Heart right ventricle (tissue), 16 donors: Measurements from ENCODE around the gene CYP1A1. TPM values are rescaled to one million over a fixed set of nuclear protein-coding genes. Genes with fewer than 3 reads are reported as not detected.

Source experiments
- ATAC-seq, 8 donors: fragments of 200-7000 bp; cut with Tn5 transposase; one replicate each; pipeline ENCODE4 v1.9.1; 2020; ENCODE audit warnings: mild to moderate bottlenecking in 8 of 8, moderate library complexity in 8 of 8, moderate number of reproducible peaks in 1 of 8
- DNase-seq, 2 donors: peaks; one replicate each; pipeline ENCODE4 v3.0.0-alpha.2; 2020
- H3K27ac ChIP-seq, 10 donors: fragments of 200-600 bp; sonication (generic) in 2 of 10; one replicate each; pipeline versions ENCODE4 v1.5.0 to v1.8.0; 2020 to 2022; ENCODE audit warnings: mild to moderate bottlenecking in 3 of 10
- H3K27me3 ChIP-seq, 7 donors: fragments of 200-600 bp; one replicate each; pipeline ENCODE4 v1.8.0; 2021 to 2022; ENCODE audit warnings: mild to moderate bottlenecking in 2 of 7
- H3K36me3 ChIP-seq, 9 donors: fragments of 200-600 bp; sonication (generic) in 1 of 9; one replicate each; pipeline versions ENCODE4 v1.5.0 to v1.8.0; 2020 to 2022; ENCODE audit warnings: mild to moderate bottlenecking in 2 of 9
- H3K4me1 ChIP-seq, 9 donors: fragments of 200-600 bp; sonication (generic) in 1 of 9; one replicate each; pipeline versions ENCODE4 v1.5.0 to v1.8.0; 2020 to 2022; ENCODE audit warnings: mild to moderate bottlenecking in 4 of 9
- H3K4me3 ChIP-seq, 10 donors: fragments of 200-600 bp; sonication (generic) in 2 of 10; one replicate each; pipeline versions ENCODE4 v1.5.0 to v1.8.0; 2020 to 2022; ENCODE audit warnings: mild to moderate bottlenecking in 7 of 10, moderate library complexity in 2 of 10
- H3K9me3 ChIP-seq, 11 donors: fragments of 200-600 bp in 10 of 11; sonication (generic) in 2 of 11; one replicate each; pipeline versions ENCODE4 v1.5.0 to v1.8.0; 2013 to 2022; ENCODE audit warnings: mild to moderate bottlenecking in 2 of 11, control low read depth in 1 of 11, moderate library complexity in 1 of 11
- CTCF ChIP-seq, 9 donors: fragments of 200-600 bp; sonication (generic) in 2 of 9; IDR thresholded peaks; one replicate each; pipeline versions ENCODE4 v1.5.0 to v1.8.0; 2021 to 2022; ENCODE audit warnings: antibody characterized with exemption in 9 of 9, mild to moderate bottlenecking in 5 of 9, moderate library complexity in 1 of 9
- WGBS, 2 donors: extraction: QIAGEN DNeasy Blood & Tissue Kit; methylation state at CpG; one replicate each; pipeline ENCODE4 v1.1.7; 2013; ENCODE audit warnings: inconsistent platforms in 1 of 2; 5-methylcytosine and 5-hydroxymethylcytosine counted together
- intact Hi-C, 10 donors: fragments of 100-400 bp; cut with DNase I; formaldehyde crosslinking; loops; one replicate each; pipeline versions ENCODE4 v1.11.1 to v1.14.2; 2022
- polyA plus RNA-seq, 2 donors: library from polyadenylated mRNA; stranded (reverse); fragments of 200-250 nt; gene quantifications; one replicate each; pipeline ENCODE4 v1.2.3, GENCODE V29; 2013
- total RNA-seq, 10 donors: library from RNA; stranded (reverse); fragmentation: NEBNext Ultra II Directional in 3 of 10; extraction: Animal tissue kit (Norgen Biotek cat#: 25700) in 3 of 10; gene quantifications; one replicate each; pipeline versions ENCODE4 v1.2.1 to v1.2.4, GENCODE V29; 2021 to 2023
- donor health status: Arrhythmogenic right ventricular cardiomyopathy.
- donor health status: ischemic (EF 13 %, LVEDD 7.1; RV severe dilation, severe dysfunction).
- donor health status: healthy with polysubstance abuse.
- donor health status: DM: no; HTN: yes; CAD: no.
- donor health status: DM: no; HTN: no; CAD: no.
- donor health status: ischemic (EF 25% LVEDD 6.9; RV normal size, moderate dysfunction).
- donor health status: ischemic (EF 25% LVEDD 5.7; RV mildly dilated, moderate dysfunction).
- donor health status: healthy.
- donor health status: DM: yes; HTN: yes; CAD: no.
- donor health status: Ischemic cardiomyopathy.
- donor health status: ischemic (EF 35%, LVEDD 5.7; RV mildly dilated, moderate dysfunction).
- donor health status: nonischemic (EF 11% LVEDD 7.7; RV severe dilation, severe dysfunction).
- donor health status: DM: yes; HTN: yes; CAD: no.
- donor health status: PGD.
- donor health status: ischemic (EF 29% LVEDD 5.4; RV normal size, mild dysfunction).
- donor health status: nonischemic (EF 23%, LVEDD 6.1; RV moderate dilation, normal function).

The CYP1A1 gene
- total and polyA plus RNA-seq, 12 donors, result 0.13 to 0.88 (median 0.42) TPM; not detected in 4

DNA sequence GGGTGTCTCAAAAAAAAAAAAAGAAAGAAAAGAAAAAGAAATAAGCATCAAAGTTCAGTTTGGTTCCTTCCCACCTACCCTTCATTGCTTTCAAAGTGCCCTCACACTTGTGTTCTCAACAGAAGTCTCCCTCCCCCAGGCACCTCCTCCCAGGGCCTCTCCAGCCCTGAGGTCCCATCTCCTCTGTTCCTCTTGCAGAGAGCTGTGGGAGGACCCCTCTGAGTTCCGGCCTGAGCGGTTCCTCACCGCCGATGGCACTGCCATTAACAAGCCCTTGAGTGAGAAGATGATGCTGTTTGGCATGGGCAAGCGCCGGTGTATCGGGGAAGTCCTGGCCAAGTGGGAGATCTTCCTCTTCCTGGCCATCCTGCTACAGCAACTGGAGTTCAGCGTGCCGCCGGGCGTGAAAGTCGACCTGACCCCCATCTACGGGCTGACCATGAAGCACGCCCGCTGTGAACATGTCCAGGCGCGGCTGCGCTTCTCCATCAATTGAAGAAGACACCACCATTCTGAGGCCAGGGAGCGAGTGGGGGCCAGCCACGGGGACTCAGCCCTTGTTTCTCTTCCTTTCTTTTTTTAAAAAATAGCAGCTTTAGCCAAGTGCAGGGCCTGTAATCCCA is 29.4 kb upstream of the CYP1A1 start:
- Histone ChIP-seq H3K36me3 (no peaks in the 10 kb centered on the region), H3K9me3 (no peaks in the 10 kb centered on the region), H3K27ac (no peak overlapping the region), H3K4me1 (no peaks in the 10 kb centered on the region), H3K27me3 (no peaks in the 10 kb centered on the region), H3K4me3 (no peak overlapping the region)
- no peak for TF ChIP-seq CTCF (IDR thresholded peaks at IDR 0.05)
- intact Hi-C loops, result no loop called here
- no peak for DNase-seq
- 81% methylated on average over 20 of the region's 20 CpGs for WGBS, 2 donors
- ATAC-seq, result no peak

- no peaks in the 10 kb centered on the region for H3K9me3 ChIP-seq
- no peak for DNase-seq
- H3K27ac ChIP-seq, result no peak overlapping the region
- no peaks in the 10 kb centered on the region for H3K27me3 ChIP-seq
- no peak overlapping the region for H3K4me3 ChIP-seq
- WGBS, 2 donors, result 57 to 59% methylated on average over 5 of the region's 5 CpGs
- no peaks in the 10 kb centered on the region for H3K36me3 ChIP-seq
- no peak for TF ChIP-seq CTCF (IDR thresholded peaks at IDR 0.05)
- H3K4me1 ChIP-seq, result no peaks in the 10 kb centered on the region
- no peak for ATAC-seq
- intact Hi-C loops, result no loop called here
These were observed 27.2 kb upstream of the CYP1A1 start for GRCh38 chr15:74752531-74752930.

- 64 to 72% methylated on average over 8 of the region's 8 CpGs for WGBS, 2 donors
These were observed 26.7 kb upstream of the CYP1A1 start for GRCh38 chr15:74752011-74752410.

DNA sequence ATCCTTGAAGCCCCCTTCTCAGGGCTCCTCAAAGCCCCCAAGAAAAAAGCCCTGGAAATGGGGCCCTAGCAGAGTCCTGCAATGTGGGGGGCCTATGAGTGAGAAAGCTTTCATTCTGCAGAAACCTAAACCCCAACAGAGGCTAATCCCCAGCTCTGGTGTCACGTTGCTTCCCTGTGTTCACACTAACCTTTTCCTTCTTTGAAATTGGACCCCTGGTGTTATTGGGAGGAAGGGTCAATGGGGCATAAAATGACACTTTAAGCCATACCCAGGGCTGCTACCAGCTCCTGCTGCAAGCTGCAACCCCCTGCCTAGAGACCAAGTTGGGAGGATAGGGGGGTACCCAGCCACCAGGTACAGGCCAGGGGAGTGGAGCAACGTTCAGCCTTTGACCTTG is 25.4 kb upstream of the CYP1A1 start:
- no peaks in the 10 kb centered on the region for H3K9me3 ChIP-seq
- H3K4me1 ChIP-seq, result no peaks in the 10 kb centered on the region
- no peaks in the 10 kb centered on the region for H3K36me3 ChIP-seq
- ATAC-seq (no peak), DNase-seq (no peak)
- TF ChIP-seq CTCF (IDR thresholded peaks at IDR 0.05), result no peak
- H3K4me3 ChIP-seq, result no peak overlapping the region
- H3K27ac ChIP-seq, result no peak overlapping the region
- no peaks in the 10 kb centered on the region for H3K27me3 ChIP-seq
- intact Hi-C loops, result no loop called here
- 58 to 66% methylated on average over 2 of the region's 2 CpGs for WGBS, 2 donors

More at GRCh38 chr15:74752011-74752410, 26.7 kb upstream of the CYP1A1 start:
- no peaks in the 10 kb centered on the region for H3K9me3 ChIP-seq
- ATAC-seq, result no peak
- no peak overlapping the region for H3K4me3 ChIP-seq
- intact Hi-C loops, result no loop called here
- H3K27ac ChIP-seq, result no peak overlapping the region
- H3K4me1 ChIP-seq, result no peaks in the 10 kb centered on the region
- DNase-seq, result no peak
- no peaks in the 10 kb centered on the region for H3K27me3 ChIP-seq
- no peak for TF ChIP-seq CTCF (IDR thresholded peaks at IDR 0.05)
- no peaks in the 10 kb centered on the region for H3K36me3 ChIP-seq
